Ovary (tissue), 9 donors: ENCODE measurements around the gene COL5A1. TPM values are rescaled to one million over a fixed set of nuclear protein-coding genes. Genes with fewer than 3 reads are reported as not detected.

Experiments used
- DNase-seq, 5 donors: peaks; one replicate each; pipeline ENCODE4 v3.0.0-alpha.2; 2019 to 2020
- H3K27ac ChIP-seq, 2 donors: fragments of 200-600 bp; one replicate each; pipeline versions ENCODE4 v1.5.1 to v1.8.0; 2019 to 2022
- H3K27me3 ChIP-seq: fragments of 200-600 bp; one replicate; pipeline ENCODE4 v1.8.0; 2022
- H3K36me3 ChIP-seq: fragments of 200-600 bp; sonication (generic); one replicate; pipeline ENCODE4 v1.5.1; 2019
- H3K4me1 ChIP-seq: one replicate; pipeline ENCODE4 v1.8.1; 2013; ENCODE audit warnings: mild to moderate bottlenecking, moderate library complexity; ENCODE audit not compliant: insufficient read depth
- H3K4me3 ChIP-seq: fragments of 200-600 bp; sonication (generic); one replicate; pipeline ENCODE4 v1.5.1; 2017
- H3K9me3 ChIP-seq, 2 donors: fragments of 200-600 bp in 1 of 2; sonication (generic) in 1 of 2; one replicate each; pipeline versions ENCODE4 v1.5.1 to v1.8.1; 2013 to 2019; ENCODE audit warnings: mild to moderate bottlenecking in 1 of 2, moderate library complexity in 1 of 2
- EP300 ChIP-seq: sonication (generic); formaldehyde crosslinking; IDR thresholded peaks from one replicate; pipeline ENCODE4 v1.6.1; 2017; ENCODE audit warnings: antibody characterized with exemption
- POLR2A ChIP-seq: fragments of 450-650 bp; IDR thresholded peaks from one replicate; pipeline ENCODE4 v1.6.1; 2017; ENCODE audit warnings: antibody characterized with exemption, mild to moderate bottlenecking, moderate library complexity
- WGBS, 3 donors: extraction: QIAGEN DNeasy Blood & Tissue Kit in 1 of 3; methylation state at CpG; one replicate each; pipeline versions ENCODE4 v1.1.5 to v1.1.7; 2013 to 2017; 5-methylcytosine and 5-hydroxymethylcytosine counted together
- intact Hi-C, 4 donors: fragments of 100-400 bp; cut with DNase I; formaldehyde crosslinking; loops; one replicate each; pipeline versions ENCODE4 v1.11.0 to v1.15.1; 2022 to 2023
- polyA plus RNA-seq, 2 donors: library from polyadenylated mRNA; stranded (reverse); fragments of 200-250 nt in 1 of 2; fragments of 350-450 nt in 1 of 2; fragmentation: Illumina TruSeq in 1 of 2; extraction: RNeasy Lipid Tissue Mini Kit (QIAGEN cat#74804) in 1 of 2; gene quantifications; one replicate each; pipeline ENCODE4 v1.2.3, GENCODE V29; 2013 to 2014
- total RNA-seq, 7 donors: library from RNA; depleted of rRNA in 2 of 7; stranded (reverse); fragments of >200 nt in 2 of 7; fragmentation: NEBNext Ultra II Directional in 3 of 7; extraction: Animal tissue kit (Norgen Biotek cat#: 25700) in 3 of 7; gene quantifications; one replicate each; pipeline versions ENCODE4 v1.1.0 to v1.2.4, GENCODE V29; 2016 to 2023
- TF ChIP-seq, protein P1 (sequence below), 3 donors: fragments of 450-650 bp in 2 of 3; fragments of 200-600 bp in 1 of 3; IDR thresholded peaks; one replicate each; pipeline versions ENCODE4 v1.5.1 to v1.8.0; 2016 to 2022; ENCODE audit warnings: antibody characterized with exemption in 3 of 3, mild to moderate bottlenecking in 1 of 3
- donor health status: DM: no; HTN: no; CAD: no; lungs with moderate emphysema.
- donor health status: DM: no; HTN: no; CAD: no.
- donor health status: Bipolar disorder and iron deficiency.
- donor health status: DM: yes; HTN: yes; CAD: no.
- donor health status: DM: no; HTN: no; CAD: no.
- donor health status: DM: yes; HTN: yes; CAD: no.

The COL5A1 gene
- total and polyA plus RNA-seq, 9 donors = 28.1 to 117 (median 54.6) TPM

DNA sequence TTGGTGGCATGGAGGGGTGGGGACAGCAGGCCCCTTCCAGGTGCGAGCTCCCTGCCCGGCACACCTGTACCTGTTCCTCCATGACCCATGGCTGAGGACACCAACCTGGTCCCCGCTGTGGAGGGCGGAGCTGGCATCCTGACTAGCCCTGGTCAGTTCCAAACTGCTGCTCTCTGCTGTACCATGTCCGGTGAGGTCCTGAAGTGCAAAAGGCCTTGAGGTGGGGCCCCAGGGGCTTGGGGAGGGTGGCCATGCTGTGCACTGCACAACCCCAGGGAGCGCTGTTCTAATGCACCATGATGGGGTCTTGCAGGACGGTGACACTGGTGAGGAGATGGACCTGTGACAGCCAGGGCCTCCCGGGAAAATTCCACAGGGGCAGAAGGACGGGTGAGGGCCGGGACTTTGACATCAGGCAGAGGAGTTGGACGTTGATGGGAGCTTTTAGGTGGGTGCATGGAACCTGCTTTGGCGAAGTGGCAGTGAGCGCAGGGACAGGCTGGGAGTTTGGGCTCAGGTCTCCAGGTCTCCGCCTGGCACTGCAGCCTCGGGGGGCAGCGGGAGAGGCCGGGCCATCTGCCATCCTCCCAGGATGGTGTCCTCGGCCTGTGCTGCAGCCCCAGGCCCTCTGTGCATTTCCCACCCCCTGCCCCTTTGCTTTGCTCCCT lies 38.9 kb downstream of the COL5A1 start:
- 60 to 71% (median 68%) methylated on average over 18 of the region's 18 CpGs for WGBS, 3 donors
- no peak for TF ChIP-seq EP300
- TF ChIP-seq, protein P1, sequence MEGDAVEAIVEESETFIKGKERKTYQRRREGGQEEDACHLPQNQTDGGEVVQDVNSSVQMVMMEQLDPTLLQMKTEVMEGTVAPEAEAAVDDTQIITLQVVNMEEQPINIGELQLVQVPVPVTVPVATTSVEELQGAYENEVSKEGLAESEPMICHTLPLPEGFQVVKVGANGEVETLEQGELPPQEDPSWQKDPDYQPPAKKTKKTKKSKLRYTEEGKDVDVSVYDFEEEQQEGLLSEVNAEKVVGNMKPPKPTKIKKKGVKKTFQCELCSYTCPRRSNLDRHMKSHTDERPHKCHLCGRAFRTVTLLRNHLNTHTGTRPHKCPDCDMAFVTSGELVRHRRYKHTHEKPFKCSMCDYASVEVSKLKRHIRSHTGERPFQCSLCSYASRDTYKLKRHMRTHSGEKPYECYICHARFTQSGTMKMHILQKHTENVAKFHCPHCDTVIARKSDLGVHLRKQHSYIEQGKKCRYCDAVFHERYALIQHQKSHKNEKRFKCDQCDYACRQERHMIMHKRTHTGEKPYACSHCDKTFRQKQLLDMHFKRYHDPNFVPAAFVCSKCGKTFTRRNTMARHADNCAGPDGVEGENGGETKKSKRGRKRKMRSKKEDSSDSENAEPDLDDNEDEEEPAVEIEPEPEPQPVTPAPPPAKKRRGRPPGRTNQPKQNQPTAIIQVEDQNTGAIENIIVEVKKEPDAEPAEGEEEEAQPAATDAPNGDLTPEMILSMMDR (IDR thresholded peaks at IDR 0.05) = no peak
- TF ChIP-seq POLR2A = no peak
- peaks cover 22% of the 10 kb centered on the region for H3K4me1 ChIP-seq
- DNase-seq = peak in 1 of 5 donors; percentile 26
- no peaks in the 10 kb centered on the region for H3K36me3 ChIP-seq
- H3K27me3 ChIP-seq = no peaks in the 10 kb centered on the region
- intact Hi-C loops = no loop called here
- H3K4me3 ChIP-seq = no peak overlapping the region
- H3K27ac ChIP-seq = no peak overlapping the region
- H3K9me3 ChIP-seq = no peaks in the 10 kb centered on the region

DNA sequence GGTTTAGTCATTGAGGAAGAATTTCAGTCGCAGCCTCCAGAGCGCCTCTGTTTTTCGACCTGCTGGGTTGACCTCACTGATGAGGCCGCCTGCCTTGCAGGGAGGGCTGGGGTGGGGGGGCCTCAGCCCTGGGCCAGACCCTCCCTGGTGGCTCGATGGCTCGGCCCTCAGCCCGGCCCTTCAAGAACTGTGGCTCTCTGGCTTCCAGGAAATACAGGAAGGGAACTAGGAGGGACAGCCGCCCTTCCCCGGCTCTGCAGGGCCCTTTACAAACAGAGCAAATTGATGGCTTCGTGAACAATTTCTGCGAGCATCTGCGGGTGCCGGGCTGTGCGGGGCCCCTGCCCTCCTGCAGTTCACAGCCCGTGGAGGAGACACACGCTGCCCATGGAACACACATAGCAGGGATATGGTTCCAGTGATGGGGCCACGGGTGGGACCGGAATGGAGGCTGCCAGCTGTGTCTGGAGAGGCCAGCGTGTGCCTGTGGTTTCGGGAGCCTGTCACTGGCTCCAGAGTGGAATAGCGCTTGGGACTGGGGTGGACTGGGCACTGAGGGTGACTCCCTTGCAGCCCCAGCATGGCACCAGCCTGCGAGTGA lies 39.6 kb downstream of the COL5A1 start:
- H3K36me3 ChIP-seq = no peaks in the 10 kb centered on the region
- 30 to 46% (median 34%) methylated on average over 22 of the region's 22 CpGs for WGBS, 3 donors
- H3K27ac ChIP-seq = peak overlapping the region in 1 of 2 donors; percentile 27
- DNase-seq = peak in 1 of 5 donors; percentile 50
- intact Hi-C loops = no loop called here
- TF ChIP-seq, protein P1 (IDR thresholded peaks at IDR 0.05) = no peak
- TF ChIP-seq EP300 (no peak), POLR2A (no peak)
- H3K9me3 ChIP-seq = no peaks in the 10 kb centered on the region
- peaks cover 22% of the 10 kb centered on the region for H3K4me1 ChIP-seq
- H3K4me3 ChIP-seq = no peak overlapping the region
- no peaks in the 10 kb centered on the region for H3K27me3 ChIP-seq

DNA sequence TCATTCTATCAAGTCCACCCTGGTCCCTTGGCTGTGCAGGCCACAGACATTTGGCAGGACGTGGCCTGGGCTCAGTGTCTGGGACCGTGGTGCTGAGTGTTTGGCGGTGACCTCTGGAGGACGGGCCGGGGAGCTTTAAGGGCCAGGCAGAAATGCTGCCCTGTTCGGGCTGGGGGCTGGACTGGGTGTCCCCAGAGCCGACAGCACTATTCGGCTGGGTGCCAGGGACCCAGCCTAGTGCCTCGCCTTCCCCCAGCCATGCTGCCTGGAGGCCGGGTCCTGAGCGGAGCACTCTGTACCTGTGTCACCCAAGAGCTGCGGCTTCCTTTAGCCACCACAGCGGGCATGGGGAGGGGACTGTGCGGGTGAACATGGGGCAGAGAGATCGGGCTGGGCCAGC lies 40.4 kb downstream of the COL5A1 start:
- Histone ChIP-seq H3K27ac (no peak overlapping the region), H3K36me3 (no peaks in the 10 kb centered on the region), H3K9me3 (no peaks in the 10 kb centered on the region), H3K4me1 (peaks cover 22% of the 10 kb centered on the region), H3K27me3 (no peaks in the 10 kb centered on the region), H3K4me3 (no peak overlapping the region)
- TF ChIP-seq, protein P1 (IDR thresholded peaks at IDR 0.05) = no peak
- TF ChIP-seq EP300 = no peak
- TF ChIP-seq POLR2A = no peak
- 70 to 80% (median 77%) methylated on average over 15 of the region's 15 CpGs for WGBS, 3 donors
- peak in 2 of 5 donors; percentile 18 to 37 for DNase-seq
- intact Hi-C loops = no loop called here

DNA sequence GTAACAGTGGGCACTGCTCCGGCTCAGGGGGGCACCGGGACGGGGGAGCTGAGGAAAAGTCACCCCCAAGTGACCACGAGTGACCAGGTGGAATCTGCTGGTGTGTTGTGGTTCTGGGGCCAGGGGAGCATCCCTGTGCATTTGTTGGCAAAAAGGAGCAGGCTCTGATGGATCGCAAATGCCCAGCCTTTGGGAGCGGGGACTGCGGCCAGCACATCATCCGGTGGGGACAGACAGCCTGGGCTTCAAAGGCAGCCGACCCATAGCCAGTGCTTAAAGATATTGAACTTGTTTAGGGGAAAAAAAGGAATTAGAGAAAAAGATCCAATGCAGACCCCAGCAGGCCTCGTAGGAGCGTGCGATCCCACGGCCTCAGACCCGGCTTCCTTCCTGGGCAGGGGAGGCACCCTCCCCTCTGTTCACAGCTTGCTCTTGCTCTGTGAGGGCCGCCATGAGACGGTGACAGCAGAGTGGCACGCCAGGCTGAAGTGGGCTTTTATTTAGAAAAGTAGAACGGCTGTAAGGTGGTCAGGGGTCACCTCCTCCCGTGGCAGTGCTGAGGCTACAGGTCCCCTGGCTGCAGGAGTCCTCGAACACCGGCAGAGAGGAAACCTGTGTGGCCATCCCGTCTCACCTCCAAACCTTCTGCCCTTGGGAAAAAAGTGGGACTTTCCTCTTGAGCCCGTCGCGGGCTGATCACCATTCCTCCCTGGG lies 41.2 kb downstream of the COL5A1 start:
- intact Hi-C loops = no loop called here
- no peak overlapping the region for H3K27ac ChIP-seq
- H3K36me3 ChIP-seq = no peaks in the 10 kb centered on the region
- no peaks in the 10 kb centered on the region for H3K27me3 ChIP-seq
- H3K9me3 ChIP-seq = no peaks in the 10 kb centered on the region
- TF ChIP-seq EP300 = no peak
- TF ChIP-seq, protein P1 (IDR thresholded peaks at IDR 0.05) = no peak
- TF ChIP-seq POLR2A = no peak
- peak in 2 of 5 donors; percentile 10 to 29 for DNase-seq
- 87 to 90% (median 87%) methylated on average over 25 of the region's 25 CpGs for WGBS, 3 donors
- peaks cover 25% of the 10 kb centered on the region for H3K4me1 ChIP-seq
- H3K4me3 ChIP-seq = no peak overlapping the region
